ENCODE measurements around the gene MED9.
"Not testable (repeated sequence)": the region's sequence is repeated elsewhere in the genome, so short reads cannot be mapped to it uniquely, and the experiment has no call there.

The MED9 gene

DNA sequence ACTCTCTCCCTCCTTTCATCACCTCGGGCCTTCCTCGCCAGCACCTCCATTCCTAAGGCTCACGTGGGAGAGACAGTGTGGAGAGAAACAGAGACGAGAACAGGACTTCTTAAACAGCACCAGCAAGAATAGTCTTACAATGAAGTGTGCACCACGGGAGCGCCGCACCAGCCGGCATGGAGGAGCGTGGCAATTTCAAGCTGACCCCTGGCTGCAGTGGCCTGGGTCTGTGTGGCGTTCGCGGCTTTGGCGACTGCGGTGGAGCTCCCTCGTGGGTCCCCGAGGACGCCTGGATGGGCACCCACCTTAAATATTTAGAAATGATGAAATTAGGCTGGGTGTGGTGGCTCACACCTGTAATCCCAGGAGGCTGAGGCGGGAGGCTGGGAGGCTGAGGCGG is 20.5 kb upstream of the MED9 start:
- DNase-seq: no peak

GRCh38 chr17:17457680-17458079 is 19.1 kb upstream of the MED9 start:
- no peak for DNase-seq

- no peak for DNase-seq
Measured at GRCh38 chr17:17460038-17460437, 16.8 kb upstream of the MED9 start.

GRCh38 chr17:17462048-17462824 is 14.6 kb upstream of the MED9 start:
- no peak for DNase-seq

DNA sequence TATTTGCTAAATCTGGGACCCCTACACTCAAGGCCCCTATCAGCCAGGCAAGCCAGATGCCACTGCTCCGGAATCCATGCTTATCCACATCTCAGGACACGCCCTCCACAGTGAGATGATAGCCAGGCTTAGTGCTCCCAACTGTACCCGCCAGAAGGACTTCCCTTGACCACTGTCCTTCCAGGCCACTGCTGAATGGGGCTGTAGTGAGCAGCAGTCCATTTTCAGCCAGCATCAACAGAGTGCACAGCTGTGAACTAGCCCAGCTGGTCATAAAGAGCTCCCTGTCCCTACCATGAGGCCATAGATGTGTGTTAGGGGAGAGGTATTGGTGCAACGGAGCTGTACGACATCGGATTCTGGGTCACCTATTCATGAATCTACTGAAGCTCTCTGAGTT is 13.0 kb upstream of the MED9 start:
- DNase-seq: no peak

- not testable (repeated sequence) for DNase-seq
Measured at GRCh38 chr17:17465878-17466277, 10.9 kb upstream of the MED9 start.

- DNase-seq: no peak
Measured at GRCh38 chr17:17466511-17466910, 10.3 kb upstream of the MED9 start.

DNA sequence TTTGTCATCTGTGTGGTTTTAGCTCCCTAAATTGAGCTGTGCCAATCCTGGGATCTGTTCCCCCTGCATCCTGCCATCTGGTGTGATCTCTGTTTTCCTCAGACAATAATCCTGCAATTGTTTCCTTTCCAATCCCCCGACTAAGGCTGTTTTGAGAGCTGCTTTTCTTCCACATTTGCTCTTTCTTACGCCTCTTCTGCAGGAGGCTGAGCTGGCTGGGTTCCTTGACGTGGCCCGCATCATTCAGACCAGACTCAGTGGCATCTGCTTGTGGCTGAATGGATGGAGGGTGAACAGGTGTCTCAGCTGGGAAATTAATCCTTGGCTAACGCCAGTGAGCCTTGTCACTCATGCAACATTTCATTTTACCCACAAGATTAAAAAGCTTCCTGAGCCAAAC is 9.8 kb upstream of the MED9 start:
- DNase-seq: peak; percentile 32 to 57

DNA sequence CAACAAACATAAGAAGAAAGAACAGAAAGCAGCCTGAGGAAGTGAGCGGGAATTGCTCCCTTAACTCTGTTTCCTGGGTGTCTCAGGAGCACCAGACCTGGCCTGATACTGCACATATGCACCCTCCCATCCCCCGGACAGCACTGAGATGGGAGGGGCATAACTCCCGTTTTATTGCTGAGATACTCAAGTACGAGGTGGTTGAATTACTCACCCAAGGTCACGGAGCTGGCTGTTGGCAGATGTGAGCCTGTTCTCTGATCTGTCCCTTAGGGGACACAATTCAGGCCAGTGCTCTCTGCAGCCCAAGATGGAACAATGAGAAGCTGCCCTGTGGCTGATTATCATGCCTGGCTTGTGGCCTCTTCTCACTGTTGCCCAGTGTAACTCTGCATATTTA is 9.1 kb upstream of the MED9 start:
- DNase-seq: no peak

GRCh38 chr17:17468217-17469010 is 8.4 kb upstream of the MED9 start:
- peak; percentile 62 to 66 for DNase-seq

GRCh38 chr17:17469358-17469757 is 7.4 kb upstream of the MED9 start:
- no peak for DNase-seq

- DNase-seq: no peak
Measured at GRCh38 chr17:17469996-17470395, 6.8 kb upstream of the MED9 start.

DNA sequence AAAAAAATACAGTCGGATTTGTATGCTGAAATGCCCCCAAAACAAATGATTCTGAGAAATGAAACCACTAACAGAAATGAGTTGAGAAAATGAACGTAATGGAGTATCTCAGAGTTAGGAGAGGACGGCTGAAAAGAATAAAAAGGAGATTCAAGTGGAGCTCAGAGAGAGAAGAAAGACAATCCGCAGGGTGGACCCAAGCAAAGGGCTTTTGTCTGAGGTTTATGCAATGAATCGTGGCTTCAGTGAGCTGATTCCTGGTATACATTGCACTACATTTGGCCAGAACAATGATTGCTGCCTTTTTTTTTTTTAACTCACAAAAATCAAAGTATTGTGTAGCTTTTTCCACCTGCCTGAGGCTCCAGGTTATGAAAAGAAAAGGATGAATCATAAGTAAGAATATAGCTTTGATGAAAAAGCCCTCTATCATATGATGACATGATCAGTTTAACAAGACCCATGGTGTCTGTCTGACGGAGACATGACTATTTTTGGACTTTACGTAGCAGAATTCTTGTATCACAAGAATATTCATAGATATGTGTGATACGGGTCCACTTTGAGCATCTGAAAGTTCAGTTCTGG is 4.4 kb upstream of the MED9 start:
- no peak for DNase-seq

DNA sequence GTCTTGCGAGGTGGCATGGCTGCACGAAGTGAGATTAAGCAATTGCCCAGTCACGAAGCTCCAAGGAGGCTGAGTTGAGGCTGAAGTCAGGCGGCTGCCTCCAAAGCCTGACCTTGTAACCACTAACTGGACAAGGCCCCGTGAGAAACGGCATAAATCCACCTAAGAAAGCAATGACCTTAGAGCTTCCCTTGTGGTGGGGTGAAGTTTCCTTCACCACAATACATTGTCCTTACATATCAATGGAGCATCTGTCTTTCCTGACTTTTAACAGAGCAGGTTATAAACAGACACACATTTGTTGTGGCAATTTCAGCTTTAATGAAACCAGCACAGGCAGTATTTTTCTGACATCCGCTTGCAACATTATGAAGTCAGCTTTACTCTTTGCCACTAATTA is 2.5 kb upstream of the MED9 start:
- DNase-seq: no peak

DNA sequence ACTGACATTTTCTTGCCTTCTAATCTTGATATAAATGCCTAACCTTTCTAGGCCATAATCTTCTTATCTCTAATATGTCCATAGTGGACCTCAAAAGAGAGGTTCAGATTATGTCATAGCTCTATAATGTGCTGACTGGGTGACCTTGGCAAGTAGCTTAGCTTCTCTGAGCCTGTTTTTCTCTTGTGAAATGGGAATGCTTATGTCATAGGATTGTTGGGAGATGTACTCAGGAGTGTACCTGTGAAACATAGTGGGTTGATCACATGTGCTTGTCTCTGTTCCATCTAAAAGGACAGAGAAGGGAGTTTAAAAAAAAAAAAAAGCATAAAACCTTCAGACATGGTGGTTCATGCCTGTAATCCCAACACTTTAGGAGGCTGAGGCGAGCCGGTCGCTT is 2.4 kb downstream of the MED9 start:
- no peak for DNase-seq

GRCh38 chr17:17480593-17481148 is 3.9 kb downstream of the MED9 start:
- DNase-seq: no peak

- DNase-seq: no peak
Measured at GRCh38 chr17:17481860-17482259, 5.1 kb downstream of the MED9 start.

DNA sequence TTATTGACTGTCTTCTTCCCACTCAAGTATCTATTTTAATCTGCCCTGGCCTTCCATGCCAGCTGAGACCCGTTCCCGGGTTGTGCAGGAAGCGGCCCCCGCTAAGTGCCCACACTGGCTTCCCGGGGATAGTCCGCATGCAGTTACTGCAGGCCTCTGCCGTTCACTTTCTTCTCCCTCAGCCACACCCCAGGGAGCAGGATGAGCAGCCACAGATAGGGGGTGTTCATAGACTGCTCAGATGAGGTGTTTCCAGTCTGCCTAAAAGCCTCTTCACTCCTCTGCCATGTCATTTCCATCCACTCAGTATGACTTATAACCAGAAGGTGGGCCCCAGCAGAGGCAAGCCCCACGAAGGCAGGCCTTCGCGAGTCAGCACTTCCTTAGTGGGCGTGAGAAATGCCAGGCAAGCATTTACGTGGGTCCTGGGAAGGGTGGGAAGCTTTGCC is 7.7 kb downstream of the MED9 start:
- DNase-seq: no peak

- no peak for DNase-seq
Measured at GRCh38 chr17:17485420-17485819, 8.6 kb downstream of the MED9 start.

- DNase-seq: not testable (repeated sequence)
Measured at GRCh38 chr17:17486416-17486815, 9.6 kb downstream of the MED9 start.

DNA sequence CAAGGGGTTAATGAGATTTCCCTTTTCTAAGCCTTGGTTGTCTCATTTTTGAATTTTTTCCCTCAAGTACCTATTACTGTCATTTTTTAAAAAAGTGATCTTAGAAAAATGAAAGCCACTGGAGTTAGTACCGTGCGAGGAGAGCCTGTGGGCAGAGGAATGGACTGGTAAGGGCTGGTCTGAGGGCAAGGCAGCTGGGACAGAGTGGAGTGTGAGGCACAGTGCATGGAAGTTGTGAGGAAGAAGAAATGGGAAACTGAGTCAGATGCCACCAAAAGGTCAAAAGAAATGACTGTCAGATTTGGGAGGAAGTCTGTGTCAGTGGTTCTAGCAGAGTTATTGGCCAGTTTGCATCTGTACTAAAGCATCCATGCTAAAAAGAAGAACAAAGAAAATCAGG is 11.2 kb downstream of the MED9 start:
- no peak for DNase-seq

- DNase-seq: no peak
Measured at GRCh38 chr17:17491031-17491471, 14.3 kb downstream of the MED9 start.

DNA sequence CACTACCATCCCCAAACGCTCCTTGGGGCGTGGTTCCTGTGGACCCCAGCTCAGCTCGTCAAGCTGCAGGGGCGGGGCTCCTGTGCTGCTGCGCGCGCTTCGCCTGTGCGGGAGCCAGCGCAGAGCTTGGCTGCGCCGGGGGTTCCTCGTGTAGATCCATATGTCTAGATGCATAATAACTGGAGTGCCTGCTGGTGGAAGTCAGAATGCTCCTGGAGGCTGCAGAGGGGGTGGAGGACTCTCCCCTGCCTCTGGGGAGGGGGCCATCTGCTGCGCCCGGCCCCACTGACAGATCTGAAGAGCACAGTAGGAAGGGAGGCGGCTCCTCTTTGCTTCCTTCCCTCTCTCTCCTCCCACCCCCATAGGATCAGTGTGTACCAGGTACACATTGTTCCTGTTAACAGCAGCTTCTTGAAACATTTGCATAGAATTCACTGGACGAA is 14.8 kb downstream of the MED9 start:
- no peak for DNase-seq
